Activated T-cell treated with anti-CD3 and anti-CD28 coated beads for 1 hour (primary cell): ENCODE results near the gene MESD.

Source experiments
- DNase-seq: peaks from one replicate; pipeline ENCODE4 v3.0.0-alpha.2; 2020; ENCODE audit warnings: low read depth

MESD gene

GRCh38 chr15:80937718-80938117 lies 51.9 kb downstream of the MESD start:
- DNase-seq: no peak

GRCh38 chr15:80936288-80937078 lies 53.1 kb downstream of the MESD start:
- DNase-seq: no peak

GRCh38 chr15:80934761-80935221 lies 54.8 kb downstream of the MESD start:
- no peak for DNase-seq

DNA sequence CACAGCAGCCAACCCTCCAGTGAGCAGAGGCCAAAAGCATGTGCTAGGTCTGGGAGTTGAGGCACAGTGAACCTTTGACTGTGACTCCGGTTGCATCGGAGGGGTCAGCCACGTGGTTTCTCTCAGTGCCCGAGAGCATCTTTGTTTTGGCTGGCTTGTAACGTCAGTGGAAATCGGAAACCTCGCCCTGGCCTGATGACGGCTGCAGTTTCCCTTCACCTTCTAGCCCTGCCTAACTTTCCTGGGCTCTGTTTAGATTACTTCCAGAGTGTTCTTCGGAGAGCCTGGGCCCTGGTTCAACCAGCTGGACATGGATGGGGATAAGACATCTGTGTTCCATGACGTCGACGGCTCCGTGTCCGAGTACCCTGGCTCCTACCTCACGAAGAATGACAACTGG lies 56.6 kb downstream of the MESD start:
- no peak for DNase-seq

GRCh38 chr15:80932513-80932815 lies 57.2 kb downstream of the MESD start:
- no peak for DNase-seq

GRCh38 chr15:80931721-80932512 lies 57.7 kb downstream of the MESD start:
- no peak for DNase-seq

DNA sequence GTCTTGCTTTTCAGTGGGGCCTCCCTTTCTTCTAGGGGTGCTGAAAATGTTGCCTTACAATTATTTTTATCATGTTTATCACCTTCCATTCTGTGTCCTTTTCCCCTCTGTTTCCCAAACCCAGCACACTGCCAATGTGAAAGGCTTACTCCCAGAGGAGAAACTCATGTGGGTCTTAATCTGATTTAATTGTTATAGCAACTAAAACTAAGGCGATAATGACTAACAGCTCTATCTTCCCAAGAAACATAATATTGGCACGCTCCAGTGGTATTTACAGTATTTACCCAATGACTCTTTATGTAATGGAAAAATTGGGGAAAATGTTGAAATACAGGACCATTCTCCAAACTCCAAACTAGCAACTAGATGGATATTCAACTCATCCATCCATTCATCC lies 58.4 kb downstream of the MESD start:
- DNase-seq: no peak

GRCh38 chr15:80929689-80930088 lies 59.9 kb downstream of the MESD start:
- DNase-seq: no peak

DNA sequence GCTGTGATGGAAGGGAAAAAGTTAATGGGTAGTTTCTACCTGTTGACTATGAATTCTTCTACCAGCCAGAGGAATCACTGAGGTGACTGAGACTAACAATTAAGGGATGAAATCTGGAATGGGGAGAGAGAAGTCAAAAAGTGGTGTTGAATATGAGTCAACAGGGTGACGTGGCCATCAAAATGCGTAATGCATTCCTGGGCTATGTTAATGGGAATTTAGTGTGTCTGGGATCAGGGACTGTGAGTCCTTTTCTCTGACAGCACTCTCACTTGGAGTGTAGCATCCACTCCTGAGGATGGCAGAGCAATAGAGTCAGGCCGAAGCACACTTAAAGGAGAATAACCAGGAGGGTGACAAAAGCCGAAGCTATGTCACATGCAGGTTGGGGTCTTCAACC lies 60.4 kb downstream of the MESD start:
- DNase-seq: no peak

DNA sequence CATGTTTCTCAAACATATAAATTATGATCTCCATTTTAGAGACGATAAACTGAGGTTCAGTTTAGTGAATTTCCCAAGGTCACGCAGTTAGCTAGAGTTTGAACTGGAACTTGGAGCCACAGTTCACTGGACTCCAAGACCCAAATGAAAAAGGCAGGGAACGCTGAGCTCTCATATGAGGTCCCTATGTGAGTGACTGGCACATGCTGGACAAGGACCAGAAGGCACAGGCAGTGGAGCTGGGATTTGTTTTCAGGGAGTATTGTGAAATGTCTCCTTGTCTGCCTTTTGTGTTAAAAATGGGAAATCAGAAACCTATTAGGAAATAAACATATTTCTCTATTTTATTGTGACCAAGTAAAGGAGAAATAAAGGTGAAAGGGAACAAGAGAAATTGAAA lies 63.5 kb downstream of the MESD start:
- no peak for DNase-seq

DNA sequence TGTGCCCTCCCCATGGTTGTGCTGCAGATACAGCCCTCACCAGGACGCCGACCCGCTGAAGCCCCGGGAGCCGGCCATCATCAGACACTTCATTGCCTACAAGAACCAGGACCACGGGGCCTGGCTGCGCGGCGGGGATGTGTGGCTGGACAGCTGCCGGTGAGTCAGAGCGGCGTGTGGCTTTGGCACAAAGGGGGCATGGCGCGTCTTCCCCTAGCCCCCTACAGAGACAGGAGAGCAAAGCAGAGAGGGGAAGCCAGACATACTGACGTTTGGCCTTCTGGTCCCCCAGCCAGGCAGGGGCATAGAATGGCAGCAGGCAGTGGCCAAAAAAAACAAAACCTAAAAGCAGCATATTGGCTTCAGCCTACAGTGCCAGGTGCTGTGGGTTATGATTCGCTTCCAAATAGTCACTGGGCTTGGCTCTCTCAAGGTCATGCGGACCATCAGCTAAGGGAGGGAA lies 64.0 kb downstream of the MESD start:
- no peak for DNase-seq

DNA sequence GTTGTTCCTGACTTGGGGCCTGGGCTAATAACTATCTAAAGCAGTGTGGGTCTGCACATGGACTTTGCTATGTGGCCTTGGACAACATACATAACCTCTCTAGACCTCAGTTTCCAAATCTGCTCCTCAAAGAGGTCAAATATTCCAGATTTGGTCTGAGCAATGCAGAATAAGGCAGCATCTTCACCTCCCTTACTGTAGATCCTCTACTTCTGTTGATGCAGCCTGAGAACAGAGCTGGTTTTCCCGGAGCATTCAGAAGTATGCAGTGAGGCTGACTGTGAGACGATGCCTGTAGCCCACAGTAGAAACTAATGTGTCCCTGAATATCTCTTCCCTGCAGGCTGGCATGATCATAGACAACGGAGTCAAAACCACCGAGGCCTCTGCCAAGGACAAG lies 65.3 kb downstream of the MESD start:
- no peak for DNase-seq

DNA sequence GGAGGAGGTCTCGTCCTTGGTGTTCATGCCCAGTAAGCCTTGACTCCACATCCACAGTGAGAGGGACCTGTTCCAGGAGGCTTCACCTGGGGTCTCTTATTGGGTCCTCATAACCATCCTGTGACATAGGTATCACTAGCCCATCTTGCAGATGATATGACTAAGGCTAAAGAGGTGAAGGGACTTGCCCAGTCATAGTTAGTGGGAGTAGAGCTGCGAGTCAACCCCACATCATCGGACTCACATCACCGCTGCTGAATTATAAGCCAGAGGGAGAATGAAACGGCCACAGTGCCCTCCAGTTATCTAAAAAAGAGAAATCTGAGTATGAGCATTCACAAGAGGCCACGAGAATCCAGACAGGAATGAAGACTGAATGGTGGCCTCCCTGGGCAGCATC lies 66.0 kb downstream of the MESD start:
- DNase-seq: no peak

DNA sequence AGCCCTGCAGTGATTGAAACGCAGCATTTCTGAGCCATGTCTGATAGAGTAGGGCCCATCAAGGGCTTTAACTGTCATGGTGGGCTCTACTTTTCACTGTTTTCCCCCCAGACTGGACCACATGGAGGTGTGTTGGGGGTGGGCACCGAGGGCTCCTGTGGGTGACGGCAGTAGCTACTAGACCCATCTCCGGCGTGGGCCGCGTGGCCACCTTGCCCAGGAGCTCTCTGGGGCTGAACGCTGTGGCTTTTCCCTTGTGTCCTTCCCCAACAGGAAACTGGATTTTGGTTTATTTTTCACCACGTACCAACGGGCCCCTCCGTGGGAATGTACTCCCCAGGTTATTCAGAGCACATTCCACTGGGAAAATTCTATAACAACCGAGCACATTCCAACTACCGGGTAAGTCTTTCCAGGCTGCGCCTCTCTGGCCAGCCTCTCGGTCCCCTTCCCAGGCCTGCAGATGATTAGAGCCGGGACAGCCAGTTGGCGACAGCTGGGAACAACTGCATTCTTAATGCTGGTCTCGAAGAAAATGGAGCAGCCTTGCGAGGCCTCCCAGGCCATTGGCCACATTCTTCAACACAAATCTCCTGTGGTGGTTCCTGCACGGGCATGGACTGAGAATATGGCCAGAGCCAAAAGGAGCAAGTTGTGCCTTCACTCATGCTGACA lies 67.7 kb downstream of the MESD start:
- DNase-seq: no peak

DNA sequence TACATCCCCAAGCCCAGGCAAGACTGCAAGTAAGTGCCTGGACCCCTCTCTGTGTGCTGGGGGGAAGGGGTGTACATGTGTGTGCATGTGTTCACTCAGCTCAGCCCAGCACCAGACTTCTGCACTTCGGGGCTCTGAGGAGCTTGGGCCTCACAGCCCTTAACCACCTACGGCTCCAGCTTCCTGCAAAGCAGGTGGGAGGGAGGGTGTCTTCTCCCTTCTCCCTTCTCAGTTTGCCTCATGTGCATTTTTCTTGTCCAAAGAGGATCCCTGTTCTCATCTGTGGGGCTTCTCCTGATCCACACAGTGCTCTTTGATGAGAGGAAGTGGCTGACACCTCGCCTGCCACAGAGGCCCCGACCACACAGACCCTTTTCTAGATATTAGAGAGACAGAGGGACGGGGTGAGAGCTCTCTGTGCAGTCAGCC lies 69.3 kb downstream of the MESD start:
- no peak for DNase-seq

- no peak for DNase-seq
These were observed 71.3 kb downstream of the MESD start for GRCh38 chr15:80918196-80918783.

- DNase-seq: no peak
These were observed 73.6 kb downstream of the MESD start for GRCh38 chr15:80916056-80916455.

GRCh38 chr15:80915472-80915871 lies 74.1 kb downstream of the MESD start:
- DNase-seq: no peak

DNA sequence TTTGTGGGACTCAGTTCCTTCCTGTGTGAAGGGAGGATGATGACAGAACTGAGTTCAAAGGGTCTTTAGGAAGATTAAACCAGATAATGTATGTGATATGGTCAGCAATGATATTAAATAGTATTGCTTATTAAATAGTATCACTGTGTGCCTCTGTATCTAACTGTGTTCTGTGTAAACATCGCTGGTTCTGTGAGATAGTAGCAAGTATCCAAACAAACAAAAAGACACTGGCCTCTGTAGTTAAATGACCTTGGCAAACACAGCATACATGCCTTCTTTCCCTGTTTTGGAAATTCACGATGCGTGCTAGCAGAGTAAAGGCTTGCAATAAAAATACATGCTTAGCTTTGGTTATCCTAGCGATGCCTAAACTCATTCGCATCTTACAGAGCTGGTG lies 76.1 kb downstream of the MESD start:
- no peak for DNase-seq

DNA sequence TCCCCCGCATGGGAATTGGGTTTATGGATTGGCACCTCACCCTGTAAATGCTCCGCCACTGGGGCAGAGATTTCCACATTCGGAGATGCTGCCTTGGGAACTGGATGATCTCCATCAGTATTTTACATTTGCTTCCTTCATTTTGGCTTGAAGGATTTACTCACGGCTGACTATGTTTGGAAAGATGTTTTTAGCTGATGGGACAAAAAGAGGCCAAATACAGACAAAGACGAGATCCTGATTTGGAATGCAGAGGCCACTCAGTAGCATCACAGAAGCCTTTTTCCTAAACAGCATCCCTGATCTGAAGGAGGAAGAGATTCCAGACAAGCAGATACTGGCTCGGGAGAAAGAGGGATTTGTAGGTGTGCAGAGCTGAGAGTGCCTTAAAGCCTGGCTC lies 76.9 kb downstream of the MESD start:
- no peak for DNase-seq

DNA sequence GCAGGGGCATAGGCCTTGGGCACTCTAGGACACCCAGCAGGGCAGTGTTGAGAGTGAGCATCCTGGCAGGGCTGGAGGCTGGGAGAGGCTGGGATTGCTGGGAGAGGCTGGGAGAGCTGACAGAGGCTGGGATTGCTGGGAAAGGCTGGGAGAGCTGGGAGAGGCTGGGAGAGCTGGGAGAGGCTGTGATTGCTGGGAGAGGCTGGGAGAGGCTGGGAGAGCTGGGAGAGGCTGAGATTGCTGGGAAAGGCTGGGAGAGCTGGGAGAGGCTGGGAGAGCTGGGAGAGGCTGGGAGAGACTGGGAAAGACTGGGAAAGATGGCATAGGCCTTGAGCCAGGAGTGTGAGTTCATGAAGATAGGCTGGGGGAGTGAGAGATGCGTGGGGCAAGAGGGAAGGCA lies 77.8 kb downstream of the MESD start:
- DNase-seq: no peak

- DNase-seq: no peak
These were observed 83.4 kb downstream of the MESD start for GRCh38 chr15:80906159-80906766.
